SU-DHL-6 (cell line): ENCODE data around the gene TTI1.

Experiments
- H2AFZ ChIP-seq: fragments of 200-600 bp; sonication (generic); 2 replicates; pipeline ENCODE4 v1.6.1; 2014; ENCODE audit warnings: low read depth, mild to moderate bottlenecking, moderate library complexity, mixed read lengths, antibody characterized with exemption, low read length; ENCODE audit not compliant: severe bottlenecking
- H3F3A ChIP-seq: fragments of 200-600 bp; shearing (Covaris generic); 2 replicates; pipeline ENCODE4 v1.6.0; 2016; ENCODE audit warnings: antibody characterized with exemption, mild to moderate bottlenecking; ENCODE audit not compliant: insufficient read depth
- H3K27ac ChIP-seq: fragments of 200-600 bp; sonication (generic); 2 replicates; pipeline ENCODE4 v1.5.1; 2016; ENCODE audit warnings: low read depth, mild to moderate bottlenecking, low read length, moderate library complexity, mixed read lengths
- H3K27me3 ChIP-seq: fragments of 200-600 bp; sonication (generic), shearing (Covaris generic); 2 replicates; pipeline ENCODE4 v1.6.0; 2014; ENCODE audit warnings: mild to moderate bottlenecking, low read length
- H3K36me3 ChIP-seq: fragments of 200-600 bp; sonication (generic); 2 replicates; pipeline ENCODE4 v1.6.1; 2014; ENCODE audit warnings: mild to moderate bottlenecking, low read length, mixed read lengths
- H3K4me2 ChIP-seq: fragments of 300-600, 200-600 bp; shearing (Covaris generic), sonication (generic); 2 replicates; pipeline ENCODE4 v1.6.0; 2014; ENCODE audit warnings: low read length, low read depth, mild to moderate bottlenecking; ENCODE audit not compliant: poor library complexity, severe bottlenecking
- H3K4me3 ChIP-seq: fragments of 200-600 bp; sonication (generic); 2 replicates; pipeline ENCODE4 v1.5.1; 2014; ENCODE audit warnings: antibody characterized with exemption, low read length, mild to moderate bottlenecking, mixed read lengths; ENCODE audit not compliant: insufficient read depth, poor library complexity, severe bottlenecking
- H3K79me2 ChIP-seq: fragments of 200-600 bp; sonication (generic); 2 replicates; pipeline ENCODE4 v1.6.1; 2014; ENCODE audit warnings: mild to moderate bottlenecking, low read length, moderate library complexity; ENCODE audit not compliant: insufficient read depth
- H3K9ac ChIP-seq: fragments of 200-600 bp; sonication (generic); 2 replicates; pipeline ENCODE4 v1.7.0; 2014; ENCODE audit warnings: mild to moderate bottlenecking, low read length
- H3K9me2 ChIP-seq: fragments of 200-600 bp; sonication (generic); replicated peaks from 2 replicates; pipeline ENCODE4 v1.6.1; 2014; ENCODE audit warnings: low read length; ENCODE audit not compliant: insufficient read depth
- H3K9me3 ChIP-seq: fragments of 200-600 bp; sonication (generic); 2 replicates; pipeline ENCODE4 v1.6.1; 2014; ENCODE audit warnings: low read length, mixed read lengths; ENCODE audit not compliant: insufficient read depth
- H4K20me1 ChIP-seq: fragments of 200-600 bp; sonication (generic); 2 replicates; pipeline ENCODE4 v1.6.1; 2014; ENCODE audit warnings: low read depth, mild to moderate bottlenecking, antibody characterized with exemption, low read length, moderate library complexity, mixed read lengths
- CTCF ChIP-seq: fragments of 200-600 bp; sonication (generic); IDR thresholded peaks from one replicate; pipeline ENCODE4 v1.5.1; 2017; ENCODE audit warnings: antibody characterized with exemption, mild to moderate bottlenecking, low read length, moderate library complexity; ENCODE audit not compliant: insufficient read depth, poor library complexity, severe bottlenecking
- EZH2phosphoT487 ChIP-seq: fragments of 200-600 bp; sonication (generic), shearing (Covaris generic); conservative IDR thresholded peaks from 2 replicates; pipeline ENCODE4 v1.6.1; 2018; ENCODE audit warnings: mild to moderate bottlenecking, antibody characterized with exemption, low read length, moderate library complexity, mixed read lengths

Gene TTI1

DNA sequence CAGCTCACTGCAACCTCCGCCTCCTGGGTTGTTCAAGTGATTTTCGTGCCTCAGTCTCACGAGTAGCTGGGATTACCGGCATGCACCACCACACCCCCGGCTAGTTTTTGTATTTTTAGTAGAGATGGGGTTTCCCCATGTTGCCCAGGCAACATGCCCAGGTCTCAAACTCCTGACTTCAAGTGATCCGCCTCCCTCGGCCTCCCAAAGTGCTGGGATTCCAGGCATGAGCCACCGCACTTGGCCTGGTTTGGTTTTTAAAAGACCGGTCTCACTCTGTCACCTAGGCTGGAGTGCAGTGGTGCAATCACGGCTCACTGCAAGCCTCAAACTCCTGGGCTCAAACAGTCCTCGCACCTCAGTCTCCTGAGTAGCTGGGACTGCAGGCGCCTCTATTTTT lies 90.2 kb downstream of the TTI1 start:
- Histone ChIP-seq H3K27me3 (no peaks in the 10 kb centered on the region), H3K27ac (no peak overlapping the region), H3K9ac (no peak overlapping the region), H3K4me3 (no peak overlapping the region), H3K9me3 (no peaks in the 10 kb centered on the region), H4K20me1 (no peaks in the 10 kb centered on the region), H3K79me2 (no peaks in the 10 kb centered on the region), H2AFZ (no peak overlapping the region), H3K9me2 (no peaks in the 10 kb centered on the region), H3K4me2 (no peak overlapping the region), H3F3A (no peaks in the 10 kb centered on the region), H3K36me3 (no peaks in the 10 kb centered on the region)
- TF ChIP-seq CTCF, result no peak
- no peak for TF ChIP-seq EZH2phosphoT487

DNA sequence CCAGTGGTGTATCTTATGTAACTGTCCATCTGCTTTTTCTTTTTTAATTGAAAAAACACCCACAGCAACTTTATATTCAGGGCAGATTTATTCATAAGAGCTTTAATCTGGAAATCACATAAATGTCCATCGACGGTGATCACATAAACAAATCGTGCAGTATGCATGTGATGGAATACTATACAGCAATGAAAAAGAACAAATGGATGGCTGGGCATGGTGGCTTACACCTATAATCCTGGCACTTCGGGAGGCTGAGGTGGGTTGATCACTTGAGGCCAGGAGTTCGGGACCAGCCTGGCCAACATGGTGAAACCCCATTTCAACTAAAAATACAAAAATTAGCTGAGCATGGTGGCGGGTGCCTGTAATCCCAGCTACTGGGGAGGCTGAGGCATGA lies 91.3 kb downstream of the TTI1 start:
- H3K9me3 ChIP-seq, result no peaks in the 10 kb centered on the region
- H3K9ac ChIP-seq, result no peak overlapping the region
- no peak overlapping the region for H3K27ac ChIP-seq
- TF ChIP-seq EZH2phosphoT487 (no peak), CTCF (no peak)
- no peaks in the 10 kb centered on the region for H4K20me1 ChIP-seq
- no peak overlapping the region for H2AFZ ChIP-seq
- no peak overlapping the region for H3K4me3 ChIP-seq
- H3K79me2 ChIP-seq, result no peaks in the 10 kb centered on the region
- no peaks in the 10 kb centered on the region for H3K9me2 ChIP-seq
- no peaks in the 10 kb centered on the region for H3K27me3 ChIP-seq
- no peaks in the 10 kb centered on the region for H3F3A ChIP-seq
- no peak overlapping the region for H3K4me2 ChIP-seq
- no peaks in the 10 kb centered on the region for H3K36me3 ChIP-seq

DNA sequence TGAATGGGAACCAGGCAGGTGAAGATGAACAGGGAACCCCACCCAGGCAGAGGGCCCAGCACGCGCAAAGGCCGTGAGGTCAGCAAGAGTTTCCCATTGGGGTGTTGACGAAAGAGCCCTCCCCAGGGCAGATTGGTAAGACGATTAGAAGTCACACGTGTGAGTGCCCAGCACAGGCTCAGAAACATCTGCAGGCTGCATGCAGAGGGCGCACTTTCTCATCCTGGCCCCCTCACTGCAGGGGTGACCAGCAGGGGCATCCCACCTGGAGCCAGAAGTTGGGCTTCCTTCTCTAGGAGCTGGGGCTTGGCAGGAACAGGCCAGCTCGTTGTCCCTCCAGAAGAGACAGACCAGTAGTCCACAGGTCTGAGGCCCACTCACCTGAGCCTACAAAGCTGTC lies 91.9 kb downstream of the TTI1 start:
- TF ChIP-seq EZH2phosphoT487 (no peak), CTCF (no peak)
- H2AFZ ChIP-seq, result no peak overlapping the region
- no peak overlapping the region for H3K27ac ChIP-seq
- H3K4me3 ChIP-seq, result no peak overlapping the region
- no peak overlapping the region for H3K4me2 ChIP-seq
- H4K20me1 ChIP-seq, result no peaks in the 10 kb centered on the region
- H3K9me2 ChIP-seq, result no peaks in the 10 kb centered on the region
- H3K9ac ChIP-seq, result no peak overlapping the region
- no peaks in the 10 kb centered on the region for H3K9me3 ChIP-seq
- H3K36me3 ChIP-seq, result no peaks in the 10 kb centered on the region
- H3K79me2 ChIP-seq, result no peaks in the 10 kb centered on the region
- H3K27me3 ChIP-seq, result no peaks in the 10 kb centered on the region
- H3F3A ChIP-seq, result no peaks in the 10 kb centered on the region

- Histone ChIP-seq H3K4me3 (no peak overlapping the region), H3K4me2 (no peak overlapping the region), H2AFZ (no peak overlapping the region), H3F3A (no peaks in the 10 kb centered on the region), H3K36me3 (no peaks in the 10 kb centered on the region), H3K9me3 (no peaks in the 10 kb centered on the region), H3K27ac (no peak overlapping the region), H3K79me2 (no peaks in the 10 kb centered on the region), H3K9ac (no peak overlapping the region), H4K20me1 (no peaks in the 10 kb centered on the region), H3K27me3 (no peaks in the 10 kb centered on the region), H3K9me2 (no peaks in the 10 kb centered on the region)
- TF ChIP-seq EZH2phosphoT487 (no peak), CTCF (no peak)
These were observed 92.4 kb downstream of the TTI1 start for GRCh38 chr20:37940858-37941257.
